Body of pancreas (tissue), 4 donors: Measurements from ENCODE around the gene WDFY3. TPM values are rescaled to one million over a fixed set of nuclear protein-coding genes. Genes with fewer than 3 reads are reported as not detected.
"Not testable (repeated sequence)": the region's sequence is repeated elsewhere in the genome, so short reads cannot be mapped to it uniquely, and the experiment has no call there.

Source experiments
- ATAC-seq: fragments of 150-250 bp; one replicate; pipeline ENCODE4 v1.9.1; 2016
- DNase-seq, 4 donors: peaks; one replicate each; pipeline ENCODE4 v3.0.0-alpha.2; 2019
- H3K27ac ChIP-seq, 4 donors: fragments of 200-600 bp; sonication (generic); 1 replicate in 3 of 4; 2 replicates in 1 of 4; pipeline versions ENCODE4 v1.5.1 to v1.6.1; 2016 to 2019; ENCODE audit warnings: mild to moderate bottlenecking in 1 of 4, mixed read lengths in 1 of 4, moderate library complexity in 1 of 4
- H3K27me3 ChIP-seq, 2 donors: fragments of 200-600 bp; sonication (generic); one replicate each; pipeline ENCODE4 v1.6.0; 2016; ENCODE audit warnings: mild to moderate bottlenecking in 1 of 2
- H3K36me3 ChIP-seq, 2 donors: fragments of 200-600 bp; sonication (generic); replicated peaks in 1 of 2; 2 replicates each; pipeline ENCODE4 v1.5.1; 2016; ENCODE audit warnings: low read depth in 2 of 2; ENCODE audit not compliant: insufficient read depth in 1 of 2
- H3K4me1 ChIP-seq: fragments of 200-600 bp; sonication (generic); one replicate; pipeline ENCODE4 v1.6.0; 2016
- H3K4me3 ChIP-seq, 2 donors: fragments of 200-600 bp; sonication (generic); 1 replicate in 1 of 2; 2 replicates in 1 of 2; pipeline ENCODE4 v1.5.1; 2016 to 2019
- H3K9me3 ChIP-seq, 3 donors: fragments of 200-600 bp; sonication (generic); 1 replicate in 2 of 3; 2 replicates in 1 of 3; pipeline ENCODE4 v1.5.1; 2016
- POLR2A ChIP-seq, 3 donors: fragments of 450-650 bp; IDR thresholded peaks; one replicate each; pipeline ENCODE4 v1.6.1; 2016; ENCODE audit warnings: antibody characterized with exemption in 3 of 3, mild to moderate bottlenecking in 2 of 3
- WGBS, 2 donors: methylation state at CpG; one replicate each; pipeline ENCODE4 v1.1.5; 2017; 5-methylcytosine and 5-hydroxymethylcytosine counted together
- intact Hi-C: fragments of 100-400 bp; cut with DNase I; formaldehyde crosslinking; loops from one replicate; pipeline ENCODE4 v1.15.1; 2023
- total RNA-seq, 2 donors: library from RNA; depleted of rRNA; stranded (reverse); fragments of >200 nt; gene quantifications; one replicate each; pipeline ENCODE4 v1.1.0, GENCODE V29; 2016
- TF ChIP-seq, protein P1 (sequence below), 7 experiments: fragments of 450-650 bp in 4 of 7; fragments of 200-600 bp in 3 of 7; sonication (generic) in 3 of 7; IDR thresholded peaks; one replicate each; pipeline ENCODE4 v1.5.1; 2016 to 2019; ENCODE audit warnings: antibody characterized with exemption in 7 of 7

The WDFY3 gene
- total RNA-seq, 2 donors from 2014 or later, result 36.1 to 55.0 TPM

- Histone ChIP-seq H3K27me3 (no peaks in the 10 kb centered on the region), H3K27ac (no peak overlapping the region), H3K36me3 (peaks cover 0 to 5% of the 10 kb centered on the region in 2 donors), H3K4me3 (no peak overlapping the region), H3K4me1 (no peaks in the 10 kb centered on the region), H3K9me3 (no peaks in the 10 kb centered on the region)
- TF ChIP-seq, protein P1, sequence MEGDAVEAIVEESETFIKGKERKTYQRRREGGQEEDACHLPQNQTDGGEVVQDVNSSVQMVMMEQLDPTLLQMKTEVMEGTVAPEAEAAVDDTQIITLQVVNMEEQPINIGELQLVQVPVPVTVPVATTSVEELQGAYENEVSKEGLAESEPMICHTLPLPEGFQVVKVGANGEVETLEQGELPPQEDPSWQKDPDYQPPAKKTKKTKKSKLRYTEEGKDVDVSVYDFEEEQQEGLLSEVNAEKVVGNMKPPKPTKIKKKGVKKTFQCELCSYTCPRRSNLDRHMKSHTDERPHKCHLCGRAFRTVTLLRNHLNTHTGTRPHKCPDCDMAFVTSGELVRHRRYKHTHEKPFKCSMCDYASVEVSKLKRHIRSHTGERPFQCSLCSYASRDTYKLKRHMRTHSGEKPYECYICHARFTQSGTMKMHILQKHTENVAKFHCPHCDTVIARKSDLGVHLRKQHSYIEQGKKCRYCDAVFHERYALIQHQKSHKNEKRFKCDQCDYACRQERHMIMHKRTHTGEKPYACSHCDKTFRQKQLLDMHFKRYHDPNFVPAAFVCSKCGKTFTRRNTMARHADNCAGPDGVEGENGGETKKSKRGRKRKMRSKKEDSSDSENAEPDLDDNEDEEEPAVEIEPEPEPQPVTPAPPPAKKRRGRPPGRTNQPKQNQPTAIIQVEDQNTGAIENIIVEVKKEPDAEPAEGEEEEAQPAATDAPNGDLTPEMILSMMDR (IDR thresholded peaks at IDR 0.05), result no peak
- TF ChIP-seq POLR2A (IDR thresholded peaks at IDR 0.05), result no peak
- DNase-seq (no peak), ATAC-seq (no peak)
- 83 to 92% methylated on average over 9 of the region's 9 CpGs for WGBS, 2 donors
- intact Hi-C loops, result no loop called here
Observed at GRCh38 chr4:84809946-84810345, 156.5 kb downstream of the WDFY3 start.

- ATAC-seq (no peak), DNase-seq (no peak)
- Histone ChIP-seq H3K4me3 (no peak overlapping the region), H3K27me3 (no peaks in the 10 kb centered on the region), H3K4me1 (no peaks in the 10 kb centered on the region), H3K27ac (no peak overlapping the region), H3K36me3 (peaks cover 0 to 5% of the 10 kb centered on the region in 2 donors), H3K9me3 (no peaks in the 10 kb centered on the region)
- intact Hi-C loops, result no loop called here
- TF ChIP-seq POLR2A (IDR thresholded peaks at IDR 0.05), result no peak
- TF ChIP-seq, protein P1 (IDR thresholded peaks at IDR 0.05), result no peak
- 88 to 93% methylated on average over 2 of the region's 2 CpGs for WGBS, 2 donors
Observed at GRCh38 chr4:84808332-84808731, 158.2 kb downstream of the WDFY3 start.

- H3K4me3 ChIP-seq, H3K27ac ChIP-seq, H3K36me3 ChIP-seq, H3K9me3 ChIP-seq, H3K27me3 ChIP-seq, intact Hi-C loops, H3K4me1 ChIP-seq, DNase-seq, ATAC-seq: not testable (repeated sequence)
- 95 to 98% methylated on average over 11 of the region's 11 CpGs for WGBS, 2 donors
Observed at GRCh38 chr4:84806541-84806940, 159.9 kb downstream of the WDFY3 start.

DNA sequence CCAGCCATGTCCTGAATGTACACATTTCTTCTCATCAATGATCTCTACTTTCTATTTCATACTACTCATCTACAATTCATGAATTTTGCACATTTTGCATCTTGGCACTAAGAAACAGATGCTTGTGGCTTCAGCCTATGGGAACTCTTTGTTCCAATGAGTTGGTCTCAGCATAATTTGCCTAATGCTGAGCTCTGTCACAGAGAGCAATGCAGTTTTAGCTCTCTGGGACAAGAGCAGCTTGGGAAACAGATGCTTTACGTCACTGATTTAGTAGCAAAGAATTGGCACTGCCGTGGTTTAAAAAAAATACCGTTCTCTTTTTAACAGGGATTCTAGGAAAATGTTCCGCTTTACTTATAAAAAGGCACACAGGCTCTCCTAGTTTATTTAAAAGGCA lies 162.4 kb downstream of the WDFY3 start:
- no peak for DNase-seq
- H3K9me3 ChIP-seq, result no peaks in the 10 kb centered on the region
- H3K36me3 ChIP-seq, result peaks cover 0 to 6% of the 10 kb centered on the region in 2 donors
- WGBS, 2 donors, result 79 to 97% methylated on average over 4 of the region's 4 CpGs
- intact Hi-C loops, result no loop called here
- no peak overlapping the region for H3K27ac ChIP-seq
- no peaks in the 10 kb centered on the region for H3K27me3 ChIP-seq
- H3K4me1 ChIP-seq, result no peaks in the 10 kb centered on the region
- no peak for ATAC-seq
- TF ChIP-seq, protein P1 (IDR thresholded peaks at IDR 0.05), result no peak
- no peak for TF ChIP-seq POLR2A (IDR thresholded peaks at IDR 0.05)
- no peak overlapping the region for H3K4me3 ChIP-seq

DNA sequence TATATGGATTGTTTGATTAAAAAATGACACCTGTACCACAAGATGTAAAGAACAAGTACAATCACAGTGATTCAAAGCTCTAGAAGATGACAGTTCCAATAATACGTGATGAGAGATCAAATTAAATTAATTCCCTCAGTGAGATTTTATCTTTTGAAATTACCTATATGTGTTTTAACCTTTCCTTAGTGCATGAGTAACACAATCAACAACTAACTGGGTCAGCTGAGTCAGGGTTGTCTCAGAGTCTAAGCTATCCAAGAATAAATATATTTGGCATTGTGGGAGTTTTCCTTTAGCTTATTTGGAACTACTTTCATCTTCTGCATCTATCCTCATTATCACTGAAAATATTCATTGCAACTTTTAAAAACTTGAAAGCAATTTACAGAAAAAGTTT lies 162.8 kb downstream of the WDFY3 start:
- 90 to 96% methylated on average over 1 of the region's 1 CpG for WGBS, 2 donors

More for the DNA sequence above, 162.8 kb downstream of the WDFY3 start:
- ATAC-seq (no peak), DNase-seq (no peak)
- peaks cover 0 to 6% of the 10 kb centered on the region in 2 donors for H3K36me3 ChIP-seq
- no peak overlapping the region for H3K4me3 ChIP-seq
- TF ChIP-seq, protein P1 (IDR thresholded peaks at IDR 0.05), result no peak
- no peak for TF ChIP-seq POLR2A (IDR thresholded peaks at IDR 0.05)
- no peak overlapping the region for H3K27ac ChIP-seq
- intact Hi-C loops, result no loop called here
- no peaks in the 10 kb centered on the region for H3K9me3 ChIP-seq
- H3K4me1 ChIP-seq, result no peaks in the 10 kb centered on the region
- H3K27me3 ChIP-seq, result no peaks in the 10 kb centered on the region
